Ovary (tissue), 3 donors: ENCODE results near the gene SHISA2.

Experiments used
- EP300 ChIP-seq: sonication (generic); formaldehyde crosslinking; IDR thresholded peaks from one replicate; pipeline ENCODE4 v1.6.1; 2017; ENCODE audit warnings: antibody characterized with exemption
- POLR2A ChIP-seq: fragments of 450-650 bp; IDR thresholded peaks from one replicate; pipeline ENCODE4 v1.6.1; 2017; ENCODE audit warnings: antibody characterized with exemption, mild to moderate bottlenecking, moderate library complexity
- TF ChIP-seq, protein P1 (sequence below), 3 donors: fragments of 450-650 bp in 2 of 3; fragments of 200-600 bp in 1 of 3; IDR thresholded peaks; one replicate each; pipeline versions ENCODE4 v1.5.1 to v1.8.0; 2016 to 2022; ENCODE audit warnings: antibody characterized with exemption in 3 of 3, mild to moderate bottlenecking in 1 of 3
- donor health status: DM: no; HTN: no; CAD: no.

DNA sequence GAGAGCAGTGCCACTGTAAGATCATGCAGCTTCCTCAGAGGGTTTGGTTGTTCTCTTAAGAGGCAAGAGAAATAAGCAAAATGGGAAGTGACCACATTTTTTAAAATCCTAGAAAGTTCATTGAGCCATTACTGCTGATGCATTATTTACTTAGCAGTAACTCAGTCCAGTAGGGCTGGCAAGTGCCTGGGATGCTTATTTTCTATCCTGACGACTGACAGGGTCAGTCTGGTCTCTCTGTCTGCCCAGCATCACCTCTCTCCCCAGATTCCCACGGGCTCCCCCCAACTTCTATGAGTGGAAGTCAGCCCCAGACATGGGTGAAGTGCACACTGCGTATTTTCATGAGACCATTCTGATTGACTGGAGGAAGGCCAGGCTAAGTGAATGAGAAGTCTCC is 10.4 kb downstream of the SHISA2 start:
- TF ChIP-seq, protein P1, sequence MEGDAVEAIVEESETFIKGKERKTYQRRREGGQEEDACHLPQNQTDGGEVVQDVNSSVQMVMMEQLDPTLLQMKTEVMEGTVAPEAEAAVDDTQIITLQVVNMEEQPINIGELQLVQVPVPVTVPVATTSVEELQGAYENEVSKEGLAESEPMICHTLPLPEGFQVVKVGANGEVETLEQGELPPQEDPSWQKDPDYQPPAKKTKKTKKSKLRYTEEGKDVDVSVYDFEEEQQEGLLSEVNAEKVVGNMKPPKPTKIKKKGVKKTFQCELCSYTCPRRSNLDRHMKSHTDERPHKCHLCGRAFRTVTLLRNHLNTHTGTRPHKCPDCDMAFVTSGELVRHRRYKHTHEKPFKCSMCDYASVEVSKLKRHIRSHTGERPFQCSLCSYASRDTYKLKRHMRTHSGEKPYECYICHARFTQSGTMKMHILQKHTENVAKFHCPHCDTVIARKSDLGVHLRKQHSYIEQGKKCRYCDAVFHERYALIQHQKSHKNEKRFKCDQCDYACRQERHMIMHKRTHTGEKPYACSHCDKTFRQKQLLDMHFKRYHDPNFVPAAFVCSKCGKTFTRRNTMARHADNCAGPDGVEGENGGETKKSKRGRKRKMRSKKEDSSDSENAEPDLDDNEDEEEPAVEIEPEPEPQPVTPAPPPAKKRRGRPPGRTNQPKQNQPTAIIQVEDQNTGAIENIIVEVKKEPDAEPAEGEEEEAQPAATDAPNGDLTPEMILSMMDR (IDR thresholded peaks at IDR 0.05) = no peak
- TF ChIP-seq POLR2A (no peak), EP300 (no peak)
